Eye (tissue), 1 donor: ENCODE results near the gene XPNPEP3.

Experiments
- DNase-seq: peaks from one replicate; pipeline ENCODE4 v3.0.0-alpha.2; 2015

The XPNPEP3 gene

DNA sequence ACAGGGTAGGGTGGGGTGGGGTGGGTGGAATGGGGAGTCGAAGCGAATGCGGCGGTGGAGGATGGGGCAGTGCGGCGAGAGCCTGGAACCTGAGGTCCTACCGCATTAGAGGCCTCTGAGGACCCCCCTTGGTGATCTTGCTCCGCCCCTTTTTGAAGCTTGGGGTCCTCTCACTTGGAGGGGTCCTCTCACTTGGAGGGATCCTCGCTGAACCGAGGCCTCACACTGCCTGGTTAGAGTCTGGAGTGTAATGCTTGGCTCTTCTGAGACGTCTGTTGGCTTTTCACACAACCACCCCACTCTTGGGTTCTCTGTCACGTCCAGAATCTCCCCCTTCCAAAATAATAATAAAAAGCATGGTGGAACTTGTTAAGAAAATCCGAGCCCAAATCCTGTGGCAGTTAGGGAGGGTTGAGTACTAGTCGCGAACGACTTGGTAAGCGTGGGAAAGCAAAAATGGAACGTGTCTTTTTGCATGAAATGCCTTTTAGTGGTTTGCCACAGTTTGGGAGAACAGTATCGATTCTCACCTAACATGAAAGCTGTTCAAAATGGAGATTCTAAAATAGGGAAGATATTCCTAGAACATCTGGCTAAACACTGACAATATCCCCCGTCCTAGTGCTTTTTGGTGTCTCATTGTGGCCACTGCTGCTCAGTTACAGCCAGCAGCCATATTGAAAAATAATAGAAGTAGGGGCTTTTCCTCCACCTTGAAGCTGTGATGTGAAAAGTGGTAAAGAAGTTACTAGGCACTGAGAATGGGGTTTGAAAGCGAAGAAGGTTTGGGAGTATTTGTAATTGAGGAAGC lies 95.1 kb downstream of the XPNPEP3 start:
- DNase-seq = no peak

GRCh38 chr22:40953471-40953870 lies 96.5 kb downstream of the XPNPEP3 start:
- DNase-seq = no peak

DNA sequence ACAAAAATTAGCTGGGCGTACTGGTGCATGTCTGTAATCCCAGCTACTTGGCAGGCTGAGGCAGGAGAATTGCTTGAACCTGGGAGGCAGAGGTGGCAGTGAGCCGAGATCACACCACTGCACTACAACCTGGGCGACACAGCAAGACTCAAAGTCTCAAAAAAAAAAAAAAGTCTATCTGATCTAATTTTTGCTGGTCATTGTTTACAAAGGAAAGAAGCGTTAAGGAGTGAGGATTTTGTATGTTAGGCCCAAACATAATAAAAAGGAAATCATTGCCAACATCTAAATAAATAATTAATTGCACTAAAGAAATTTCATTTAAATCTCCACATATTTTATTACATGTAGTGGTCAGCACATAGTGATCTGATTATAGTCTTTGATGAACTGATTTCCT lies 97.2 kb downstream of the XPNPEP3 start:
- DNase-seq = no peak

- DNase-seq = no peak
These were observed 98.6 kb downstream of the XPNPEP3 start for GRCh38 chr22:40955571-40955970.

GRCh38 chr22:40957601-40958000 lies 100.7 kb downstream of the XPNPEP3 start:
- DNase-seq = no peak

- DNase-seq = no peak
These were observed 101.4 kb downstream of the XPNPEP3 start for GRCh38 chr22:40958299-40958698.

GRCh38 chr22:40960145-40960544 lies 103.2 kb downstream of the XPNPEP3 start:
- no peak for DNase-seq

DNA sequence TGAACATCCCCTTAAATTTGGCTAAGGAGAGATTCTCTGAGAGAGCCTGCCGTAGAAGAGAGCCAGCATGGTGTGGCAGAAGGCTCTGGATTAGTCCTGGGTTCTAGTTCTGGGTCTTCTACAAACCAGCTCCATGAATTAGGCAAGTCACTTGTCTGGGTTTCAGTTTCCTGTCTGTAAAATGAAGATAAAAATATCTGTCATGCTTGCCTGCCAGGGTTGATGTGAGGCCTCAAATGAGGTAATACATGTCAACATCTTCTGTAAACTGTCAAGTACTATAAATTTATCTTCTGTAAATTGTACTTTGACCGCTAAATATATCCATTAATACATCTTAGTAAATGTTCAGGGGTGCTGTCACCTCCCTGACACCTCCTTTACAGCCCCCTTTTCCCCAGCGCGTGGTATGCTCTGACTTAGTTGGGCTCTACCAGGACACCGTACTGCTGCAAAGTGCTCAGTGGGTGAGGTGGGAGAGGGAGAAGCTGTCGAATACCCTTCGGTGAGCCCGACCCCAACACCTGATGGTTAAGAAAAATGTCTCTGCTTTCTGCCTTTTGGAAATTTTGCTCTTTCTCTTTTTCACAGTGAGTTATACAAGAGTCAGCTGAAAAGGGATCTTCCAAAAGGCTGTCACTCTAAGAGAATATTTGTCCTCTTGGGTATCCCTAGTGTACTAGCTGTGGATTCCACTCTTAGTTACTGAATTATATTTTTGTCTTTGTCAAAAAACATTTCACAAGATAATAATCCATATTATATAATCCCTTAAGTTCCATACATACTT lies 109.2 kb downstream of the XPNPEP3 start:
- no peak for DNase-seq

- no peak for DNase-seq
These were observed 109.8 kb downstream of the XPNPEP3 start for GRCh38 chr22:40966726-40967085.

DNA sequence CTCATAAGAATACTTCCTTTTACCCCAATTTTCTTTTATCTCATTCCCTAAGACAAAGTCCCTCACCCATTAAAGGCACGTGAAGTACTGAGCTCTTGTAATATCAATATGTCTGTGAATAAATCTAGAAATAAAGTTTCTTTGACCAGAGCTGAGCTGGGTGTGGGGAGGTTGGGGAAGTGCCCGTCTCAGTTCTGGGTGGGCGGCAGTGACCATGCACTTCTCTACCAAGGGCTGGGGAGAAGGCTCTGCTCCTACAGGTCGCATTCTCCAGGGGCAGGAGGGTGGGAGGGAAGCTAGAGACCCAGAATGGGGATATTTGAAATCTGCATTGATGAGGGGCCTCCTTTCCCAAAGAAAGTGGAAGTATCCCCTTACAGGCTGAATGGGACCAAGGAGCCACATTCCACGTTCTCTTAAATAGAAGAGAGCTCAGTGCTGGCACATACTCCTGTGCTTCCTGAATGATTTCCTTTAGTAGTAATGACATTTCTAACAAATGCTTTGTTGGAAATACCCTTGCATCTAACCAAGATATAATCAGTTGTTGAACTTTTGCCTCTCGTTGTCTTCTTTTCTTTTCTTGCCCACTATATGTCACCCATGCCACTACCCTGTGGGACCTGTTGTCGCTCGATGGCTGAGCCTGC lies 110.3 kb downstream of the XPNPEP3 start:
- no peak for DNase-seq

- no peak for DNase-seq
These were observed 115.6 kb downstream of the XPNPEP3 start for GRCh38 chr22:40972587-40972986.

DNA sequence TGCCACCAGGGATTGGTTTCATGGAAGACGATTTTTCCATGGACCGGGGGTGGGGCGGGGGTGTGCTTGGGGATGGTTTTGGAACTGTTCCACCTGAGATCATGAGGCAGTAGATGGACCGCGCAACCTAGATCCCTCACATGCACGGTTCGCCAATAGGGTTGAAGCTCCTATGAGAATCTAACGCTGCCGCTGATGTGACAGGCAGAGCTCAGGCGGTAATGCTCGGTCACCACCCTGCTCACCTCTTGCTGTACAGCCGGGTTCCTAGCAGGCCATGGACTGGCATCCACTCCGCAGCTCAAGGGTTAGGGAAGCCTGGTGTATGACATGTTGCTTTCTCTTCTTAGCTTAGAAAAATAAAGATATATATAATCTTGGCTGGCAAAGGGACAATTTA lies 116.2 kb downstream of the XPNPEP3 start:
- DNase-seq = no peak

DNA sequence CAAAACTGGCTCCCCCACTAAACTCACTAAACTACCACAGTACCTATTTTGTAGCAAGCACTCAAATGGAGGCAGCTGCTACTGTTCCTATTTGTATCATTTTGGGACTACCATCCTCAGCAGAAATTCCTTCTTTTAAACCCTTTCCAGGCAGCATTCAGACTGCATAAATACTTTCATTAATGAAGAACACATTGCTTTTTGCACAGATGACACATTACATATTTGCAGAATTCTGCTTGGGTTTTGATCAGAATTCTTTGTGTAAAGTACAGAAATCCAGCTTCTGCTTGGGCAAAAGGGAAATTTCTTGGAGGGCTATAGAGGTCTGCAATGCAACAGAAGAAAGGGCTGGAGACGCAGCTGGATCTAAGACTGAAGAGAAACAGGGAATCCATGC lies 118.4 kb downstream of the XPNPEP3 start:
- peak; percentile 17 for DNase-seq

DNA sequence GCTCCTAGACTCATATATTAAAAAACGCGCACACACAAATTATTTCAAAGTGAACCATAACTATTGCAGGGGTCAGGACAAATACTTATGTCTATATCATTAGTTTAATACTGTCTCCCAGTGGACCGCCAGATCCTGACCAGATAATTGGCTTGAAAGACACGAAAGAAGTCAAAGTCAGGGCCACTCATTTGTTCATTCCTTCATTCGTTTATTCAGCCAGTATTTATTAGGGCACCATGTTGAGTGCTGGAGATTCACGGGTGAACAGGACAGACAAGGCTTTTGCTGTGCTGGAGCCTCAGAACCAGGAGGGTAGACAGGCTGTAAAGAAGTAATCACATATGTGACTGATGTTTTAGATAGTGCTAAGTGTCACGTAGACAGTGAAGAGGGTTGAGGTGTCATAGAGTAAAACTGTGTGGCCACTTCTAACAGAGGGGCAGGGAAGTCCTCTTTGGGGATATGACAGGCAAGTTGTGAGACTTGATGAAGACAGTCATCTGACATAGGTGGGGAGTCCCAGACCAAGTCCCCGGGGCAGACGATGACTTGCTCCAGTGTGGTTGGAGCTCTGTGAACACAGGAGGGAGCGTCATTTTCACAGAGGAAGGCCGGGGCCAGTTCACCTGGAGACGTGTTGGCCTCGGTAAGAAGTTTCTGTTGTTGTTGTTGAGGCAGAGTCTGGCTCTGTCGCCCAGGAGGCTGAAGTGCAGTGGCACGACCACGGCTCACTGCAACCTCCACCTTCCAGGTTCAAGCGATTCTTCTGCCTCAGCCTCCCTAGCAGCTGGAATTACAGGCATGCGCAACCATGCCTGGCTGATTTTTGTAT lies 120.1 kb downstream of the XPNPEP3 start:
- DNase-seq = no peak

DNA sequence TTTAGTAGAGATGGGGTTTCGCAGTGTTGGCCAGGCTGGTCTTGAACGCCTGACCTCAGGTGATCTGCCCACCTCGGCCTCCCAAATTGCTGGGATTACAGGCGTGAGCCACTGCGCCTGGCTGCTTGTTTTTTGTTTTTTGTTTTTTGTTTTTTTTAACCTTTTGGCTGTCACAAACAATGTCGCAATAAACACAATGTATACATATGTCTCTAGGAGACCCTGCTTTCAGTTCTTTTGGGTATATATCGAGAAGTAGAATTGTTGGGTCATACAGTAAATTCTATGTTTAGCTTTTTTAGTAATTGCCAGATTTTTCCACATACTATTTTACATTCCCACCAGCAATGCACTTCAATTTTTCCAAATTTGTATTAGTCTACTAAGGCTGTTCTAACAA lies 122.2 kb downstream of the XPNPEP3 start:
- DNase-seq = no peak

- no peak for DNase-seq
These were observed 122.9 kb downstream of the XPNPEP3 start for GRCh38 chr22:40979871-40980270.
